ENCODE results near the gene BLM.

The BLM gene

DNA sequence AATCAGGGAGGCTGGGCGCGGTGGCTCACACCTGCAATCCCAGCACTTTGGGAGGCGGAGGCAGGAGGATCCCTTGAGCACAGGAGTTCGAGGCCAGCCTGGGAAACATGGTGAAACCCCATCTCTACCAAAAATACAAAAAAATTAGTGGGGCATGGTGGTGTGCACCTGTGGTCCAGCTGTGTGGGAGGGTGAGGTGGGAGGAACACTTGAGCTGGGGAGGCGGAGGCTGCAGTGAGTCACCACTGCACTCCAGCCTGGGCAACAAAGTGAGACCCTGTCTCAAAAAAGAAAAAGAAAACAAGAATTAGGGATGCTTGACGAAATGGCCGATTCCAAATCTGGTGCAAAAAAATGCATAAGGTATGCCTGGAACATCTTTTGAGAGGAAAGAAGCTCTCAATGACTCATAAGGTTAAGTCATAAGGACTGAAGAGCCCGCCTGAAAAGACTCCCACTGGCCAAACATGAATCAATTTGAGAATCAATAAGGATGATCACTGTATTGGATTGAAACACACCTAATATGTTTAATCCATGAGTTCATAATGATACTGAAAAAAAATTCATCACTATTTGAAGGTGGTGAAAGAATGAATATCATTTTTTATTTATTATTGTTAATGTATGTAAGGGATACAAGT lies 27.7 kb downstream of the BLM start:
- no peak for TF ChIP-seq REST (IDR thresholded peaks at IDR 0.05; ENCODE audit: insufficient read depth in 1 of 2, low read depth in 2 of 2, low read length in 2 of 2)
- TF ChIP-seq POLR2AphosphoS5 (IDR thresholded peaks at IDR 0.05; ENCODE audit: low read depth, low read length) = no peak
- no peak for TF ChIP-seq FOXP2 (optimal IDR thresholded peaks at IDR 0.05; ENCODE audit: borderline replicate concordance, extremely low read depth, extremely low read length, insufficient read depth)
- no peak for TF ChIP-seq SIN3A (IDR thresholded peaks at IDR 0.05; ENCODE audit: borderline replicate concordance, insufficient read depth, low read length)
- no peak for TF ChIP-seq TAF1 (IDR thresholded peaks at IDR 0.05; ENCODE audit: borderline replicate concordance, insufficient read depth, low read length)

DNA sequence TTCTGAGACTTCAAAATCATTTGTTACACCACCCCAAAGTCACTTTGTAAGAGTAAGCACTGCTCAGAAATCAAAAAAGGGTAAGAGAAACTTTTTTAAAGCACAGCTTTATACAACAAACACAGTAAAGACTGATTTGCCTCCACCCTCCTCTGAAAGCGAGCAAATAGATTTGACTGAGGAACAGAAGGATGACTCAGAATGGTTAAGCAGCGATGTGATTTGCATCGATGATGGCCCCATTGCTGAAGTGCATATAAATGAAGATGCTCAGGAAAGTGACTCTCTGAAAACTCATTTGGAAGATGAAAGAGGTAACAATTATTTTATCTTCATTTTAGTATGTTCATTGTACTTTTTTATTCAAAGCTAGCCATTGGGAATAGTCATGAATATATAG lies 32.6 kb downstream of the BLM start:
- TF ChIP-seq TAF1 (IDR thresholded peaks at IDR 0.05; ENCODE audit: borderline replicate concordance, insufficient read depth, low read length) (no peak), POLR2AphosphoS5 (IDR thresholded peaks at IDR 0.05; ENCODE audit: low read depth, low read length) (no peak), REST (IDR thresholded peaks at IDR 0.05; ENCODE audit: insufficient read depth in 1 of 2, low read depth in 2 of 2, low read length in 2 of 2) (no peak), SIN3A (IDR thresholded peaks at IDR 0.05; ENCODE audit: borderline replicate concordance, insufficient read depth, low read length) (no peak), FOXP2 (optimal IDR thresholded peaks at IDR 0.05; ENCODE audit: borderline replicate concordance, extremely low read depth, extremely low read length, insufficient read depth) (no peak)

- TF ChIP-seq REST (IDR thresholded peaks at IDR 0.05; ENCODE audit: insufficient read depth in 1 of 2, low read depth in 2 of 2, low read length in 2 of 2) = no peak
- TF ChIP-seq SIN3A (IDR thresholded peaks at IDR 0.05; ENCODE audit: borderline replicate concordance, insufficient read depth, low read length) = no peak
- no peak for TF ChIP-seq FOXP2 (optimal IDR thresholded peaks at IDR 0.05; ENCODE audit: borderline replicate concordance, extremely low read depth, extremely low read length, insufficient read depth)
- TF ChIP-seq POLR2AphosphoS5 (IDR thresholded peaks at IDR 0.05; ENCODE audit: low read depth, low read length) = no peak
- TF ChIP-seq TAF1 (IDR thresholded peaks at IDR 0.05; ENCODE audit: borderline replicate concordance, insufficient read depth, low read length) = no peak
Measured at GRCh38 chr15:90750186-90750585, 33.0 kb downstream of the BLM start.

DNA sequence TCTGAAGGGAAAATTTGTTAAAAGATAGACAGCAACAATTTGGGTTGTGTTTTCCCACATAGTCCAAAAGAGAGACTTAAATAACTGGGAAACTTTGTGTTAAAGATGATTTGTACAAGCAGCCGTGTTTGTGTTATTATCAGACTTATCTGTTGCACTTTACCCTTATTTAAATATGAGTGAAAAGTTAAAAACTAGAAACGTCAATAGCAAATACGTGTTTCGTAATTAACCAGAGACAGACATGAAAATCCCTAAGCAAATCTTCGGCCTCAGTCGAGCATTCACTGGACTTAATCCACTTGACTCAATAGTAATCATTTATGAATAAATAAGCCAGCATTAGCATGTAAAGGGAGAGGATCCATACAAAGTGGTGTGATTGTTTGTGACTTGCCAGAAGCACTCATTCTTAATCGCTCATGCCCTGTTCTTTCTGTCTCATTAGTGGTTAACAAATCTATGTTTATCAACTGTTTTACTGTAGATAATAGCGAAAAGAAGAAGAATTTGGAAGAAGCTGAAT lies 34.2 kb downstream of the BLM start:
- TF ChIP-seq SIN3A (IDR thresholded peaks at IDR 0.05; ENCODE audit: borderline replicate concordance, insufficient read depth, low read length) (no peak), POLR2AphosphoS5 (IDR thresholded peaks at IDR 0.05; ENCODE audit: low read depth, low read length) (no peak), TAF1 (IDR thresholded peaks at IDR 0.05; ENCODE audit: borderline replicate concordance, insufficient read depth, low read length) (no peak), REST (IDR thresholded peaks at IDR 0.05; ENCODE audit: insufficient read depth in 1 of 2, low read depth in 2 of 2, low read length in 2 of 2) (no peak), FOXP2 (optimal IDR thresholded peaks at IDR 0.05; ENCODE audit: borderline replicate concordance, extremely low read depth, extremely low read length, insufficient read depth) (no peak)
